Measurements from ENCODE around the gene NCDN. TPM values are rescaled to one million over a fixed set of nuclear protein-coding genes. Genes with fewer than 3 reads are reported as not detected.

The NCDN gene
- total RNA-seq, 1 experiment from 2014 or later = 12.8 TPM

- Mint-ChIP-seq H3K9me3 (ENCODE audit: unreplicated experiment) (no peaks in the 10 kb centered on the region), H3K36me3 (ENCODE audit: insufficient read depth, unreplicated experiment) (peaks cover 25% of the 10 kb centered on the region), H3K4me3 (ENCODE audit: unreplicated experiment) (no peak overlapping the region), H3K27me3 (ENCODE audit: insufficient read depth, unreplicated experiment) (no peaks in the 10 kb centered on the region), H3K27ac (ENCODE audit: unreplicated experiment) (no peak overlapping the region), H3K4me1 (ENCODE audit: low read depth, unreplicated experiment) (peaks cover 8% of the 10 kb centered on the region)
- Histone ChIP-seq H3K4me3 (ENCODE audit: low read depth, low read length) (no peak overlapping the region), H3K4me1 (peaks cover 6% of the 10 kb centered on the region; the same call in 1 of the 2 replicates), H3K27me3 (replicated peaks; ENCODE audit: control insufficient read depth, insufficient read depth, low read length) (no peaks in the 10 kb centered on the region), H3K9me3 (no peaks in the 10 kb centered on the region), H3K36me3 (ENCODE audit: control insufficient read depth, insufficient read depth, low read length) (no peaks in the 10 kb centered on the region)
- BruUV-seq (replicated peaks) = no TSS peak
- intact Hi-C loops (cut with micrococcal nuclease; ENCODE audit: unreplicated experiment) = no loop called here
- ChIA-PET POLR2A (no interaction called here), CTCF (interaction anchor here (1.8 to 2.0 kb wide), 2 partner anchors 114 to 149 kb away, joined by 4 to 24 read pairs; no protein-coding TSS in a partner anchor)
- DNase-seq = no peak
- no peak for TF ChIP-seq CTCF (IDR thresholded peaks at IDR 0.05; ENCODE audit: insufficient read depth in 1 of 2, low read depth in 1 of 2, low read length in 1 of 2, severe bottlenecking in 1 of 2, unreplicated experiment in 1 of 2)
Observed at GRCh38 chr1:35565742-35566133, 8.1 kb downstream of the NCDN start.

GRCh38 chr1:35567947-35568558 lies 10.5 kb downstream of the NCDN start:
- POLR2A ChIA-PET = no interaction called here
- CTCF ChIA-PET = interaction anchor here (0.6 to 1.4 kb wide), 3 partner anchors 148 to 161 kb away, joined by 3 read pairs; no protein-coding TSS in a partner anchor
- intact Hi-C loops (cut with micrococcal nuclease; ENCODE audit: unreplicated experiment) = no loop called here
- Mint-ChIP-seq H3K36me3 (ENCODE audit: insufficient read depth, unreplicated experiment) (peaks cover 20% of the 10 kb centered on the region), H3K4me3 (ENCODE audit: unreplicated experiment) (no peak overlapping the region), H3K27ac (ENCODE audit: unreplicated experiment) (no peak overlapping the region), H3K4me1 (ENCODE audit: low read depth, unreplicated experiment) (peaks cover 8% of the 10 kb centered on the region), H3K27me3 (ENCODE audit: insufficient read depth, unreplicated experiment) (no peaks in the 10 kb centered on the region), H3K9me3 (ENCODE audit: unreplicated experiment) (no peaks in the 10 kb centered on the region)
- Histone ChIP-seq H3K4me1 (peaks cover 6% of the 10 kb centered on the region; the same call in 1 of the 2 replicates), H3K36me3 (ENCODE audit: control insufficient read depth, insufficient read depth, low read length) (no peaks in the 10 kb centered on the region), H3K27me3 (replicated peaks; ENCODE audit: control insufficient read depth, insufficient read depth, low read length) (no peaks in the 10 kb centered on the region), H3K9me3 (no peaks in the 10 kb centered on the region), H3K4me3 (ENCODE audit: low read depth, low read length) (no peak overlapping the region)
- no peak for DNase-seq
- no TSS peak for BruUV-seq (replicated peaks)
- TF ChIP-seq CTCF (IDR thresholded peaks at IDR 0.05; ENCODE audit: insufficient read depth in 1 of 2, low read depth in 1 of 2, low read length in 1 of 2, severe bottlenecking in 1 of 2, unreplicated experiment in 1 of 2) = no peak

- BruUV-seq (replicated peaks) = no TSS peak
- no peak overlapping the region for H3K4me3 Mint-ChIP-seq (ENCODE audit: unreplicated experiment)
- no peaks in the 10 kb centered on the region for H3K9me3 Mint-ChIP-seq (ENCODE audit: unreplicated experiment)
- peaks cover 19% of the 10 kb centered on the region for H3K36me3 Mint-ChIP-seq (ENCODE audit: insufficient read depth, unreplicated experiment)
- H3K36me3 ChIP-seq (ENCODE audit: control insufficient read depth, insufficient read depth, low read length) = no peaks in the 10 kb centered on the region
- peaks cover 8% of the 10 kb centered on the region for H3K4me1 Mint-ChIP-seq (ENCODE audit: low read depth, unreplicated experiment)
- H3K4me3 ChIP-seq (ENCODE audit: low read depth, low read length) = no peak overlapping the region
- no peaks in the 10 kb centered on the region for H3K9me3 ChIP-seq
- H3K4me1 ChIP-seq = peaks cover 6% of the 10 kb centered on the region; the same call in 1 of the 2 replicates
- peak; percentile 54 to 61 for DNase-seq
- no peak overlapping the region for H3K27ac Mint-ChIP-seq (ENCODE audit: unreplicated experiment)
- no peaks in the 10 kb centered on the region for H3K27me3 Mint-ChIP-seq (ENCODE audit: insufficient read depth, unreplicated experiment)
- peak; percentile 61 to 68 for TF ChIP-seq CTCF (IDR thresholded peaks at IDR 0.05; ENCODE audit: insufficient read depth in 1 of 2, low read depth in 1 of 2, low read length in 1 of 2, severe bottlenecking in 1 of 2, unreplicated experiment in 1 of 2)
- ChIA-PET POLR2A (interaction anchor here (1.2 kb wide), 1 partner anchor 146 kb away, joined by 3 read pairs; no protein-coding TSS in a partner anchor), CTCF (interaction anchor here (0.8 to 1.4 kb wide), 7 partner anchors 12 to 201 kb away, joined by 3 to 12 read pairs (median 3); partner anchors contain the start of gene CLSPN)
- no peaks in the 10 kb centered on the region for H3K27me3 ChIP-seq (replicated peaks; ENCODE audit: control insufficient read depth, insufficient read depth, low read length)
- intact Hi-C loops (cut with micrococcal nuclease; ENCODE audit: unreplicated experiment) = loop anchor here (1.0 kb wide), 3 partner anchors 146 to 205 kb away; partner anchors contain the start of gene CLSPN
Observed at GRCh38 chr1:35568975-35569395, 11.4 kb downstream of the NCDN start.

All from Caco-2 (cell line).